K562 (cell line): Measurements from ENCODE around the gene SNRNP48.

Source experiments
- JUND ChIP-seq, 2 experiments: IDR thresholded peaks; 2 replicates in 1 of 2; 3 replicates in 1 of 2; pipeline ENCODE4 v1.6.1; 2011; ENCODE audit warnings: borderline replicate concordance in 2 of 2, low read depth in 2 of 2, low read length in 2 of 2, improper control_type of control experiment in 1 of 2, missing biosample characterization in 1 of 2, missing genetic modification characterization in 1 of 2, missing genetic modification reagents in 1 of 2
- TEAD4 ChIP-seq, 2 experiments: sonication (generic) in 1 of 2; formaldehyde crosslinking in 1 of 2; IDR thresholded peaks; 2 replicates each; pipeline versions ENCODE4 v1.6.1 to v1.8.0; 2012 to 2022; ENCODE audit warnings: borderline replicate concordance in 1 of 2, inconsistent platforms in 1 of 2, low read length in 1 of 2, mild to moderate bottlenecking in 1 of 2, missing genetic modification reagents in 1 of 2

- TF ChIP-seq TEAD4 (IDR thresholded peaks at IDR 0.05; ENCODE audit: low read length) (no peak), TEAD4 (CRISPR knock-in tag; IDR thresholded peaks at IDR 0.05; ENCODE audit: borderline replicate concordance) (no peak), JUND (IDR thresholded peaks at IDR 0.05; ENCODE audit: borderline replicate concordance, low read depth, low read length) (no peak), JUND (tag; IDR thresholded peaks at IDR 0.05; ENCODE audit: borderline replicate concordance, low read depth, low read length) (no peak)
Measured at GRCh38 chr6:7652957-7653356, 63.0 kb downstream of the SNRNP48 start.
